SU-DHL-6 (cell line): ENCODE data around the gene DEAF1.

ENCODE experiments used
- H2AFZ ChIP-seq: fragments of 200-600 bp; sonication (generic); 2 replicates; pipeline ENCODE4 v1.6.1; 2014; ENCODE audit warnings: low read depth, mild to moderate bottlenecking, moderate library complexity, mixed read lengths, antibody characterized with exemption, low read length; ENCODE audit not compliant: severe bottlenecking
- H3F3A ChIP-seq: fragments of 200-600 bp; shearing (Covaris generic); 2 replicates; pipeline ENCODE4 v1.6.0; 2016; ENCODE audit warnings: antibody characterized with exemption, mild to moderate bottlenecking; ENCODE audit not compliant: insufficient read depth
- H3K27ac ChIP-seq: fragments of 200-600 bp; sonication (generic); 2 replicates; pipeline ENCODE4 v1.5.1; 2016; ENCODE audit warnings: low read depth, mild to moderate bottlenecking, low read length, moderate library complexity, mixed read lengths
- H3K27me3 ChIP-seq: fragments of 200-600 bp; sonication (generic), shearing (Covaris generic); 2 replicates; pipeline ENCODE4 v1.6.0; 2014; ENCODE audit warnings: mild to moderate bottlenecking, low read length
- H3K36me3 ChIP-seq: fragments of 200-600 bp; sonication (generic); 2 replicates; pipeline ENCODE4 v1.6.1; 2014; ENCODE audit warnings: mild to moderate bottlenecking, low read length, mixed read lengths
- H3K4me2 ChIP-seq: fragments of 300-600, 200-600 bp; shearing (Covaris generic), sonication (generic); 2 replicates; pipeline ENCODE4 v1.6.0; 2014; ENCODE audit warnings: low read length, low read depth, mild to moderate bottlenecking; ENCODE audit not compliant: poor library complexity, severe bottlenecking
- H3K4me3 ChIP-seq: fragments of 200-600 bp; sonication (generic); 2 replicates; pipeline ENCODE4 v1.5.1; 2014; ENCODE audit warnings: antibody characterized with exemption, low read length, mild to moderate bottlenecking, mixed read lengths; ENCODE audit not compliant: insufficient read depth, poor library complexity, severe bottlenecking
- H3K79me2 ChIP-seq: fragments of 200-600 bp; sonication (generic); 2 replicates; pipeline ENCODE4 v1.6.1; 2014; ENCODE audit warnings: mild to moderate bottlenecking, low read length, moderate library complexity; ENCODE audit not compliant: insufficient read depth
- H3K9ac ChIP-seq: fragments of 200-600 bp; sonication (generic); 2 replicates; pipeline ENCODE4 v1.7.0; 2014; ENCODE audit warnings: mild to moderate bottlenecking, low read length
- H3K9me2 ChIP-seq: fragments of 200-600 bp; sonication (generic); replicated peaks from 2 replicates; pipeline ENCODE4 v1.6.1; 2014; ENCODE audit warnings: low read length; ENCODE audit not compliant: insufficient read depth
- H3K9me3 ChIP-seq: fragments of 200-600 bp; sonication (generic); 2 replicates; pipeline ENCODE4 v1.6.1; 2014; ENCODE audit warnings: low read length, mixed read lengths; ENCODE audit not compliant: insufficient read depth
- H4K20me1 ChIP-seq: fragments of 200-600 bp; sonication (generic); 2 replicates; pipeline ENCODE4 v1.6.1; 2014; ENCODE audit warnings: low read depth, mild to moderate bottlenecking, antibody characterized with exemption, low read length, moderate library complexity, mixed read lengths
- CTCF ChIP-seq: fragments of 200-600 bp; sonication (generic); IDR thresholded peaks from one replicate; pipeline ENCODE4 v1.5.1; 2017; ENCODE audit warnings: antibody characterized with exemption, mild to moderate bottlenecking, low read length, moderate library complexity; ENCODE audit not compliant: insufficient read depth, poor library complexity, severe bottlenecking
- EZH2phosphoT487 ChIP-seq: fragments of 200-600 bp; sonication (generic), shearing (Covaris generic); conservative IDR thresholded peaks from 2 replicates; pipeline ENCODE4 v1.6.1; 2018; ENCODE audit warnings: mild to moderate bottlenecking, antibody characterized with exemption, low read length, moderate library complexity, mixed read lengths

The DEAF1 gene

DNA sequence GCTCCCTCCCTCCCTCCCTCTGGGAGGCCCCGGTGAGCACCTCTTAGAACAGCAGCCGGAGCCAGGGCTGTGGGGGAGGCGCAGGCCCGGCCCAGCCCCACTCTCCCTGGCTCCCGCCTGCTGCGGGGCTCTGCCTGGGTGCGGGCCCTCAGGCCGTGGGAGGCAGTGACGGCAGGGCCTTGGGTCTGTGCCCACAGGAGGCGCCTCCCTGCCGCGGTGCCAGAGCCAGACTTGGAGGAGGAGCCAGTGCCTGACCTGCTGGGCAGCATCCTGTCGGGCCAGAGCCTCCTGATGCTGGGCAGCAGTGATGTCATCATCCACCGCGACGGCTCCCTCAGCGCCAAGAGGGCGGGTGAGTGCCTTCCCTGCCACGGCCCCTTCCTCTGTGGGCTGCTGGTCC, 88.8 kb downstream of the DEAF1 start:
- H4K20me1 ChIP-seq, result no peaks in the 10 kb centered on the region; the same call in 1 of the 2 replicates
- H3F3A ChIP-seq, result no peaks in the 10 kb centered on the region
- no peak overlapping the region for H3K27ac ChIP-seq

DNA sequence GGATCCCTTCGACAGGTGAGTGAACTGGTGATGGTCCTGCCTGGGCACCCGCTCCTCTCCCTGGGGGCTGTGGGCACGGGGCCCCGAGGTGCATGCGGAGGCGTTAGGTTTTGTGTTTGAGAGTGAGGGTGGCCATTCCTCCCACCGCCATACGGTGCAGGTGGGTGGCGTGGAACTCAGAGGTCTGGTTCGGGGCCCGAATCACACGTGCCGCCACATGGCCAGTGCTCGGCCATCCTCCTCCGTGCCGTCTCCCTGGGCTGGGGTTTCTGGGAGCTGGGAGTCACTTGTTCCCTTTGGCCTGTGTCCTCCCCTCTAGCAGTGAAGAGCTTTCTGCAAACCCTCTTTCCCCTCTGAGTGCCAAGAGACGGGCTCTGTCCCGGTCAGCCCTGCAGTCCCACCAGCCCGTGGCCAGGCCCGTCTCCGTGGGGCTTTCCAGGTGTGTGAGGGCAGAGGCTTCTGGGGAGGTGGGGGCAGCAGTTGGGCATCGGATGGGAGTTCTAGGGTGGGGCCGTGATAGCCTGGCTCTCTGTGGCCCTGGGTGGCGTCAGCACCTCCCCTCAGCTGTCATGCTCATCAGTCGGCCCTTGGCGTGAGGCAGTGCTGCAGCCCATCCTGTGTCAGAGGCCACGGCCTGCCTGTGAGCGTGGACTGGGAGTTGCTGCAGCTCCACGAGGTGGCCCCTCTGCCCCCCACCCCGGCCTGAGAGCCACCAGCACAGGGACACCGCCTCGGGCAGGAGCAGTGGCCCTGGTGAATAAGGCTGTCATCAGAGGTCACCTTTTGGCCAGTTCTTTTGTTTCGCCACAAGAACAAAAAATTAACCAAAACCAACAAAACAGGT, 89.5 kb downstream of the DEAF1 start:
- no peaks in the 10 kb centered on the region for H3K27me3 ChIP-seq
- TF ChIP-seq CTCF (no peak), EZH2phosphoT487 (no peak)
- no peaks in the 10 kb centered on the region; the same call in 1 of the 2 replicates for H4K20me1 ChIP-seq
- no peaks in the 10 kb centered on the region for H3F3A ChIP-seq
- H3K79me2 ChIP-seq, result no peaks in the 10 kb centered on the region
- no peak overlapping the region for H3K4me3 ChIP-seq
- H3K9ac ChIP-seq, result no peak overlapping the region
- peaks cover 4% of the 10 kb centered on the region; the same call in 1 of the 2 replicates for H3K36me3 ChIP-seq
- H3K27ac ChIP-seq, result no peak overlapping the region
- H3K4me2 ChIP-seq, result no peak overlapping the region
- H2AFZ ChIP-seq, result no peak overlapping the region
- no peaks in the 10 kb centered on the region for H3K9me3 ChIP-seq
- H3K9me2 ChIP-seq, result no peaks in the 10 kb centered on the region

More for the DNA sequence above, 88.8 kb downstream of the DEAF1 start:
- Histone ChIP-seq H2AFZ (no peak overlapping the region), H3K4me3 (no peak overlapping the region), H3K36me3 (peaks cover 4% of the 10 kb centered on the region; the same call in 1 of the 2 replicates), H3K27me3 (no peaks in the 10 kb centered on the region), H3K9ac (no peak overlapping the region), H3K9me3 (no peaks in the 10 kb centered on the region), H3K9me2 (no peaks in the 10 kb centered on the region), H3K4me2 (no peak overlapping the region), H3K79me2 (no peaks in the 10 kb centered on the region)
- no peak for TF ChIP-seq EZH2phosphoT487
- TF ChIP-seq CTCF, result no peak

GRCh38 chr11:603154-603553, 91.9 kb downstream of the DEAF1 start:
- H3K27me3 ChIP-seq, result no peaks in the 10 kb centered on the region
- H3K4me3 ChIP-seq, result no peak overlapping the region
- H3K36me3 ChIP-seq, result peaks cover 4% of the 10 kb centered on the region; the same call in 1 of the 2 replicates
- H3K9me3 ChIP-seq, result no peaks in the 10 kb centered on the region
- no peak overlapping the region for H3K27ac ChIP-seq
- H4K20me1 ChIP-seq, result no peaks in the 10 kb centered on the region; the same call in 1 of the 2 replicates
- H3F3A ChIP-seq, result no peaks in the 10 kb centered on the region
- no peak overlapping the region for H3K4me2 ChIP-seq
- H3K9ac ChIP-seq, result no peak overlapping the region
- H2AFZ ChIP-seq, result no peak overlapping the region
- H3K79me2 ChIP-seq, result no peaks in the 10 kb centered on the region
- H3K9me2 ChIP-seq, result no peaks in the 10 kb centered on the region
- TF ChIP-seq EZH2phosphoT487, result no peak
- no peak for TF ChIP-seq CTCF
